HG02763 (cell line): Measurements from ENCODE around the gene SAFB.

Experiments used
- ATAC-seq: cut with Tn5 transposase; IDR thresholded peaks from one replicate; pipeline ENCODE4 v1.9.1; 2021; ENCODE audit warnings: mild to moderate bottlenecking, moderate library complexity; ENCODE audit not compliant: unreplicated experiment

Gene SAFB

GRCh38 chr19:5624741-5625278 lies 1.9 kb downstream of the SAFB start:
- no peak for ATAC-seq

DNA sequence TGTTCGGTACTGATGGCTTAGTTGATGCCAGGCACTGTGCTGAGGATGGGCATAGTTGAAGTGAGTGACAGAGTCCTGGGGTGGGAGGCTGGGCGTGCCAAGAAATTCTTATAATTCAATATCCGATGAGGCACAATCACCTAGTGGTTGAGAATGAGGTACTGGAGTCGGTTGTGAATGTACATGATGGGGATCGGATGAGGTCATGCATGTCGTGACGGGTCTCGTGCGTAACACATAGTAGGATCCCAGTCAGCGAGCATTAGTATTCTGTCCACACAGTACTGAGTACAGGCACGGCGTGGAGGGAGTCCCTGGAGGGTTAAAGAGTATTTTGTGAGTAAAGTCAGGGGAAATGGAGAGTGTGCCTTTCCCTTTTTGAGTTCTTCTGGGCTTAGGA lies 2.8 kb downstream of the SAFB start:
- no peak for ATAC-seq

DNA sequence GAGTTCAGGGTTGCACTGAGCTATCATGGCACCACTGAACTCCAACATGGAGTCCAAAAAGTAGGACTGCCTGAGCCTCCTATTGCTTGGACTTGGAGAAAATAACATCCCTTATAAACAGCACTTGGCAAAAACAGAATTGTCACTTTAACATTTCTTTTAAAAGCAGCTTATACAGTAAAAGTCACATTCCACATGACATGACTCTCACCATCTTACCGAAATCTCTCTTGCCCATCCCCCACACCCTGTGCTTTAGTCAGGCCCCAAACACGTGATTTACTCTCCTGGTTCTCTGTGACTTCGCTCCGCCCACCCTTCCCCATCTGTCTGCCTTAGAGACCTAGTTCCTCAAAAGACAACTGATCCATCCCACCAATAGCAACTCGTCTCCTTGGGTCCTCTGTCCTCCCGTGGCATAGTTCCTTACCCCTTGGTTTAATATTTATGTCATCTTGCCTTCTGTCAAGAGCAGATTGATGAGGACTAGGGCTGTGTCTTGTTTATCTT lies 4.6 kb downstream of the SAFB start:
- no peak for ATAC-seq

GRCh38 chr19:5628461-5628860 lies 5.6 kb downstream of the SAFB start:
- no peak for ATAC-seq

DNA sequence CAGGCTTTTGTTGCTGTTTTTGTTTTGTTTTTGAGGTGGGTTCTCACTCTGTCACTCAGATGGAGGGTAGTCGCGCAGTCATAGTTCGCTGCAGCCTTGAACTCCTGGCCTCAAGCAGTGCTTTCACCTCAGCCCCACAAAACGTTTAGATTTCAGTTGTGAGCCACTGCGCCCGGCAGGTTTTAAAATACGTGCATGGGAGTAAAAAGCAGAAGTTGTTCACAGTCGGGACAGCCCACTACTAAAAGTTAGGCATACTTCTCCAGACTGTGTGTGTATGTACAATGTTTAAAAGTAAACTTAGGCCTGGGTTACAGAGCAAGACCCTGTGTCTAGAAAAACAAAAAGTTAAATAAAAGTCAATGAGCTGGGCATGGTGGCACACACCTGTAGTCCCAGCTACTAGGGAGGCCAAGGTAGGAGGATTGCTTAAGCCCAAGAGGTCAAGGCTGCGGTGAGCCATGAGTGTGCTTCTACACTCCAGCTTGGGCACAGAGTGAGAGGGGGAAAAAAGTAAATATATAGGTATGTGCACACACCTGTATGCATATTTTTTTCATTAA lies 6.1 kb downstream of the SAFB start:
- ATAC-seq = no peak

GRCh38 chr19:5631567-5632240 lies 8.8 kb downstream of the SAFB start:
- ATAC-seq = no peak

DNA sequence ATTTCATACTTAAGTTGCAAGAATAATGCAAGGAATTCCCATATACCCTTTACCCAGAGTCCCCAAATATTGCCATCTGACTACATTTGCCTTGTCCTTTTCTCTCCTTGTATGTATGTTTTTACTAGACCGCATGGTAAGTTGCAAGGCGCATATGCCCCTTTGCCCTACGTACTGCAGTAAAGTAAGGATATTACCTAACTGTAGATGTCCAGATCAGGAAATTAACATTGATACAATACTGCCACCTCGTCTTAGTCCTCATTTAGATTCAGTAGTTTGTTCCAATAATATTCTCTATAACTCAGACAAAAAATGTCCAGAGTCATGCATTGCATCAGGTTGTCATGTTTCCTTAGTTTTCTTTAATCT lies 9.3 kb downstream of the SAFB start:
- no peak for ATAC-seq

GRCh38 chr19:5632657-5633056 lies 9.8 kb downstream of the SAFB start:
- ATAC-seq = no peak

- ATAC-seq = no peak
These were observed 12.5 kb downstream of the SAFB start for GRCh38 chr19:5635427-5635826.

DNA sequence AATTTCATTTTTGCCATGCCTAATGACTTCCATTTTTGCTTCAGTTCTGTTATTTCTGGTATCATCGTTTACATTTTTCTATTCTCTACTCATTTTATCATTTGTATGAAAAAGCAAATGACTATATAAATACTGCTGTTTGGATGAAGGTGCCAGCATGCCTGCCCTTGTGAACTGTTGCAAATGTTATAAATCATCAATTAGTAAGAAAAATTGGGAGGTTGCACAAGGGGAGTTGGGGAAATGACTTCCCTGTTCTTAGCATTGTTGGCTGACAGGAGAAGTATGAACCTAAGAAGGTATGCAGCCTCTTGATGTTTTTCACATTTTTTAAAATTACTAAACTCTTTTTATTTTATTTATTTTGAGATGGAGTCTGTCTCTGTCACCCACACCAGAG lies 15.1 kb downstream of the SAFB start:
- ATAC-seq = no peak

DNA sequence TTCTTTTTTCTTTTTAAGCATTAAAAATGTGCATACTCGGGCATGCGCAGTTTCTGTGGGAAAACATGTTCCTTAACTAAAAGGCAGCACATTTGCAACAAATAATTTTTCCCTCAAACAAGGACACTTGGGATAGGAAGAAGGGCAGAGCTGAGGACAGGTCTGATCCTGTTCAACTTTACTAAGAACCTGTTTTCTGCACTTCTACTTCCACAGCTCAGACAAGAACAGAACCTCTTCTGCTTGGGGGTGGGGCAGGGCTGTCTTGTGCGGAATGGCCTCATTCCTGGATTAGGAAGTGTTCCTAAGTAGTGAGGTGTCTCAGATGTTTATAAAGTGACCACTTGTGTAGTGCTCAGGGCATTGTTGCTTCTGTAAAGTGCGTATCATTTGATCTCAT lies 18.3 kb downstream of the SAFB start:
- no peak for ATAC-seq

GRCh38 chr19:5642204-5642603 lies 19.3 kb downstream of the SAFB start:
- no peak for ATAC-seq

DNA sequence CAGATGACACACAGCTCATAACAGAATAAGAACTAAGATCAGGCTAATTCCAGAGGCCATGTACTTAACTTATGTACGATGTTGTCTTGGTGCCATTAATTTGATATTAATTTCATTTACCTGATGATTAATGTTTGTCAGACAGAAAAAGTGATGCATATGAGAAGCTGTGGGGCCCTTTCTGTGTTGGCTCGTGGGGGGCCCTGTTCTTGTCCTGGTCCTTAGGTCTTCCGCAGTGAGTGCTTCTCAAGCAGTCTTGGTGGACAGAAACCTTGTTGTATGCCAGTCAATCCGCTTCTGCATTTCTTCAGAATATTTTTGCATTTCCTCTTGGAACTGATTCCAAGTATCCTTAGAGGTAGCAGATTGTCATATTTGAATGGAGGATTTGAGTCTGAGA lies 20.2 kb downstream of the SAFB start:
- ATAC-seq = no peak

- ATAC-seq = no peak
These were observed 21.2 kb downstream of the SAFB start for GRCh38 chr19:5644037-5644436.

GRCh38 chr19:5645409-5645808 lies 22.5 kb downstream of the SAFB start:
- no peak for ATAC-seq

DNA sequence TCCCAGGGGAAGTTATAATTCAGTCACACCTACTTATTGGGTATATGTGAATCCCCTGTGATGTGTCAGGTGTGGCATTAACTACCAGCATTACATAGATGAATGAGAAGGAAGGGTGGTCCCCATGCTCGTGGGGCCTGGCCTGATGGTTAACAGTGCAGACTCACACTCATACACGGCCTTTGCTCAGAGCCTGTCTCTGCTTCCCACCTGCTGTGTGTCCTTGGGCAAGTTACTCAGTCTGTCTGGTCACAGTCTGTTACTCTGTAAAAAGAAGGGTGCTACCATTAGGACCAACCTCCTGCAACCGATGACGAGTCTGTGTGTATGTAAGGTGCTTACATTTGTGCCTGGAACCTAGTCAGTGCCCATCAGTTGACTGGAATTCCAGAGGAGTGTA lies 23.8 kb downstream of the SAFB start:
- ATAC-seq = no peak

DNA sequence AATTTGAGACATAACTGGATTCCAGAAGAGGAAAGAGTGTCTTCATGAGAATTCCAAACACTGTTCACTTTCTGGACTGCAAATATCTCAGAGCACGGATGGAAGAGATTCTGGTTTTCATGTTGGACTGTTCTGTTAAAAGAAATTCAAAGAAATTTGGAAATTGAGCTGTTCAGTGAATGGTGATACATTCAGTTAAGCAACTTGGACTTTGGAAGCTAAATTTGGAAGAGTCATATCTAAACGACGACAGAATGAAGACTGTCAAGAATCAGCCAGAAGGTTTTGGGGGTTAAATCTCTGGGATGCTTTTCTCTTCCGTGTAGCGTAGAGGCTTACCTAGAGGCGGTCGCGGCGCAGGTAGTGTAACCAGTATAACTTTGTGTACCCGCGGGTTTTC lies 25.6 kb downstream of the SAFB start:
- ATAC-seq = no peak

DNA sequence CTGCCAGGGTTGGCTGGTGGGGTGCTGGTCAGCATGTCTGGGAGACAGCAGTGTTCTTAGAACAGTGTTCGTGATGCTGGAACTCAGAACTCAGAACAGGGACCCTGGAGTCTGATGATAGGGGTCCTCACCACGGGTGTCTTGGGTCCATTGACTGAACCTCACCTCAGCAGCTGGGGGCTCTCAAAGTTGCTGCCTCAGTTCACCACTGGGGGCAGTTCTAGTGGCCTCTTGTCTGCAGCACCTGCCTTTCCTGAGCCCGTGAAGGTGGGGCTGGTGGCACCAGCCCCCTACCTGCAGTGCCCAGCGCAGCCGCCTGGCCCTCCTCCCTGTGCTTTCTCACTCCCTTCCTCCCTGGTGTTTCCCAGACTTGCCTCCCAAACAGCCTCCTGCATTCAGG lies 28.5 kb downstream of the SAFB start:
- ATAC-seq = no peak

- no peak for ATAC-seq
These were observed 29.4 kb downstream of the SAFB start for GRCh38 chr19:5652261-5652660.

DNA sequence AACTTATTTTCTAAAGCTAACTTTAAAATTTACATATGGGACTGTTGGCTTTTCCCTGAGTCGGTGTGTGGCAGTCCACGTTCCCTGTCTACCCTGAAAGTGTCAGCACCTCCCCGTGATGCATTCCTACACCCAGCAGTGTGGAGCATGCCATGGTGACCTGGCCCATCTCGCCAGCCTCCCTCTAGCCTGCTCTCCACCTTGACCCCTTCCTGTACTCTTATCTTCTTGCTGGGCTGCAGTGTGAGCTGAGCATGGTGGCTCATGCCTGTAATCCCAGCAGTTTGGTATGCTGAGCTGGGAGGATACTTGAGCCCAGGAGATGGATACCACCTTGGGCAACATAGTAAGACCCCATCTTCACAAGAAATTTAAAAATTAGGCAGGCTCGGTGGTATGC lies 32.0 kb downstream of the SAFB start:
- ATAC-seq = no peak

DNA sequence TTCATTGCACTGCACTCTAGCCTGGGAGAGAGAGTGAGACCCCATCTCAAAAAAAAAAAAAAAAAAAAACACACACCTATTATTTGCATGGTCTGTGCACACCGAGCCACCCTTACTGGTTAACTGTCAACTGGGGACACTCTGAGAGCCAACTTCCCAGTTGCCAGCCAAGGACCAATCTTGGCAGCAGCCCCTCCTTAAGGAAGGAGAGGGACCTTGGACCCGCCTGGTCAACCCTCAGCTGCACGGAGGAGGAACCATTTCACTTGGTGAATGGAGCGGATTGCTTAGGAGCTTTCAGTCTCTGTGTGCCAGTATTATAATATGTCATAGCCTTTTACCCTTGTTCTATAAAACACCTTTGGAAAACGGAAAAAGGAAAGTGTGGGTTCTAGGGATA lies 32.5 kb downstream of the SAFB start:
- ATAC-seq = no peak

- ATAC-seq = no peak
These were observed 38.6 kb downstream of the SAFB start for GRCh38 chr19:5661483-5661882.

DNA sequence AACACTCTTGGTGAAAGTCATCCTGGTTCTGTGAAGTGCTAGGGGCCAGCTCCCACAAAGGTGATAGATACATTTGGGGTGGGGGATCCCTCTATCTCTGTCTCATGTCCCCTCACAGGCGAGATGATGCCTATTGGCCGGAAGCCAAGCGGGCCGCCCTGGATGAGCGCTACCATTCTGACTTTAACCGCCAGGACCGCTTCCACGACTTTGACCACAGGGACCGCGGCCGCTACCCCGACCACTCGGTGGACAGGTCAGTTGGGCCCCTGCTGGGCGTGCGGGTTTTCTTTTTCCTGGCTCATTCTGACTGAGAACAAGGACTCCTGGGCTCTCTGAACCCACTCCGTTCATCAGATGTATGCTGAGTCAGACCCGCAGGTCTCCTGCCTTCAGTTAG lies 41.0 kb downstream of the SAFB start:
- no peak for ATAC-seq
